LHCN-M2 (cell line): ENCODE measurements around the gene H2AZ1. TPM values are rescaled to one million over a fixed set of nuclear protein-coding genes. Genes with fewer than 3 reads are reported as not detected.
"Not testable (repeated sequence)": the region's sequence is repeated elsewhere in the genome, so short reads cannot be mapped to it uniquely, and the experiment has no call there.

Experiments
- DNase-seq: peaks from one replicate; pipeline ENCODE4 v3.0.0-alpha.2; 2012; ENCODE audit warnings: low read depth
- polyA plus RNA-seq: library from polyadenylated mRNA; unstranded; fragments of >200 nt; gene quantifications from one replicate; pipeline ENCODE4 v1.2.1, GENCODE V29; 2012; ENCODE audit warnings: missing spikeins
- total RNA-seq: library from RNA; depleted of rRNA; stranded (reverse); fragments of >200 nt; gene quantifications from 2 replicates; pipeline ENCODE4 v1.2.3, GENCODE V29; 2014; rRNA removed

Gene H2AZ1
- 946 and 1,104 TPM in 2 replicates for total RNA-seq
- 667 TPM for polyA plus RNA-seq

DNA sequence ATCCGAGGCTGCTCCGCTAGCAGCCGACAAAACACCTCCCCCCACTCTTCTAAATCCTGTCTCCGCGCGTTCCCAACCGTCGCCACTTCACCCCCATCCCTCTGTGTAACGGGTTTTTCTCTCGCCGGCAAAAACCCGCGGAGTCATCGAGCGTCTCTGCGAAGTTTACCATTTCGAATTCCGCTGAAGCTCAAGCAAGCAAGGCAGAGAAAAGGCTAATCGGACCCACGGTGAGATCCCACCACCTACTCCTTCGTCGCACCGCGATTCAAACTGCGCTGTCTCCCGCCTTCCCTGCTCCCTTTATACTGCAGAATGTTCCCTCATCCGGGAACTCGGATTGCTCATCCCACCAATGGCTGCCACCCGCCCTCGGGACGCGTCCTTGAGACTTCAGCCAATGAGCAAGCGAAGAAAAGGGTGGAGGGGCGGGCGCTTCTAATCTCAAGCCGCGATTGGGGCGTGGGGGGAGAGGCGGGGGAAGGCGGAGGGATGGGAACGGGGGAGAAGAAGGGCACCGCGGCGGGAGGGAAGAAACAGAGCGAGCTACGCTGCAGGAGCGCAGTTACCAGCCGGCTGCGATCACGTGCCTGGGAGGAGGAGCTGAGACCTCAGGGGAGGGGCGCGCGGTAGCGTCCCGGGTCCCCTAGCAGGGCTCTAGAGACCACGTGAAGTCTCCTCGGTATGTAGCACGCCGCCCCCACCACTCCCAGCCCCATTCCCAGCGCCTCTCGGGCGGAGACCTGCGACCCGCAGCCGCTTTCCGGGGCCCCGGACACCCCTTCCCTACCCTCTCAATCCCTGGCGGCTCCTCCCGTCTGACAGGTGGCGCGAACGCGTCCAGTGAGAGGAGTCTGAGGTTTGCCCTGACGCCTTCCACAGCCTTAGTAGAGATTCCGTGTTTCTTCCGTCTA is at the start of gene H2AZ1:
Gene H2AZ1, minus strand, starts transcription at position 277 of the 914 bp plus-strand sequence. Its CDS starts 105 bp downstream, at position 172.
- DNase-seq, result peak; percentile 99

GRCh38 chr4:99998062-99998867 is 48.2 kb upstream of the H2AZ1 start:
- DNase-seq, result peak; percentile 53

DNA sequence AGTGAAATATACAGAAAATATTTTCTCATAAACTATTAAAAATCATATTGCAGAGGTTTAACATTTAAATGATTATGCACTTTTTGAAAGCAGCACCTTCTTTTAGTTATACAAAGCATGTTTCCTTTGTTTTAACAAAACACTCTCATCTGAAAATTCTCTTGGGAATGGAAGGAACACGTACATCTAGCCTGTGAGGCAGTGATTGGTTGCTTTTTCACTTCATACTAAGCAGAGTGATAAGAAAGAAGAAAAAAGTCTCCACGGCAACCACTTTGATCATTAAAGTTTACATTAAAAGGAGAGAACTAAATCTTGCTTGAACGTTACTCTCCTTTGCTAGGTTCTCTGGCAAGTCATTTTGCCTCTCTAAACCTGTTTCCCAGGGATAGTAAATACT is 41.7 kb upstream of the H2AZ1 start:
- DNase-seq, result no peak

DNA sequence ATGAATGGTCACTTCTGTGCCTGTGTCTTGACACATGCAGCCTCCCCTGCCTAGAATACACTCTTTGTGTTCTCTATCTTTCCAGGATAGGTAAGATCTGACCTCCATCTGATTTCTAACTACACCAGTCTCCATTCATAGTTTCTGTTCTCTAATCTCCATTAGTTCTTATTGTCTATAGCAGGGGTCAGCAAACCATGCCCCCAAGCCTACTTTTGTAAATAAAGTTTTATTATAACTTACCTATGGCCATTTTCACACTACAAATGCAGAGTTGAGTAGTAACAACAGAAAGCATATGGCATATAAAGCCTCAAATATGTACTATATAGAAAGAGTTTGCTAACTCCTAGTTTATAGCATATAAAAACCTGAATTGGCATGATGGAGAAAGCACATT is 37.6 kb upstream of the H2AZ1 start:
- no peak for DNase-seq

DNA sequence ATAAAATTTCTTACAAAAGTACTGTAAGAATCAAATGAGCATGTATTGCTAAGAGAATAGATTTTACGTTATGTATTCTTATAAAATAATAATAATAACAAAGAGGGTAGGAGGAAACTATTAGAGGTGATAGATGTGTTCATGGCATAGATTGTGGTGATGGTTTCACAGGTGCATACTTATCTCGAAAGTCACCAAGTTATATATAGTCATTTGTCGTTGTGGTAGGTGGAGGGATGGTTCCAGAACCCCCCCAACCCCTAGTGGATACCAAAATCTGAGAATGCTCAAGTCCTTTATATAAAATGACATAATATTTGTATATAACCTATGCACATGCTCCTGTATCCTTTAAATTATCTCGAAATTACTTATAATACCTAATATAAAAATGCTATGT is 36.7 kb upstream of the H2AZ1 start:
- DNase-seq, result no peak

DNA sequence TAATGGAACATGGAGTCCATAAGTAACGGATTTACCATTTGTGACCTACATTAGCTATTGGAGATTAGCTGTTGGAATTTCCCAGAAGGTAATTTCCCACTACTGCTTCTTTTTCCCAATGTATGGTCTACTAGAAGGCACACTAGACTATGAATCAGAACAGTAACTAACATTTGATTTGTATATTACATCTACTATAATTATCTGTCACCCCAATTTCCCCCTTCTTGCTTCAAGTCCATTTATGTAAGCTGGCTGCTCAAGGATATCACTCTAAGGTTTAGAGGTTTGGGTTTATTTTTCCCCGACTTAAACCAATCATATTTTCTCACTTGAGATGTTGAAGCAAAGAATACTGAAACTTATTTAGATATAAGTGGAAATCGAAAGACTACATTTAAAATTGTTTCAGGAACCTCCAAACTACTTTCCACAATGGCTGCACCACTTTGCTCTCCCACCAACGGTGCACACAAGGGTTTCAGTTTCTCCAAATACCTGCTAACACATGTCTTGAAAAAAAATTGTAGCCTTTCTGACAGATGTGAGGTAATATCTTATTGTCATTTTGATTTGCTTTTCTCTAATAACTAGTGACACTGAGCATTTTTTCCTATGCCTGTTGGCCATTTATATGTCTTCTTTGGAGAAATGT is 33.3 kb upstream of the H2AZ1 start:
- no peak for DNase-seq

- no peak for DNase-seq
Observed at GRCh38 chr4:99979872-99980271, 29.8 kb upstream of the H2AZ1 start.

DNA sequence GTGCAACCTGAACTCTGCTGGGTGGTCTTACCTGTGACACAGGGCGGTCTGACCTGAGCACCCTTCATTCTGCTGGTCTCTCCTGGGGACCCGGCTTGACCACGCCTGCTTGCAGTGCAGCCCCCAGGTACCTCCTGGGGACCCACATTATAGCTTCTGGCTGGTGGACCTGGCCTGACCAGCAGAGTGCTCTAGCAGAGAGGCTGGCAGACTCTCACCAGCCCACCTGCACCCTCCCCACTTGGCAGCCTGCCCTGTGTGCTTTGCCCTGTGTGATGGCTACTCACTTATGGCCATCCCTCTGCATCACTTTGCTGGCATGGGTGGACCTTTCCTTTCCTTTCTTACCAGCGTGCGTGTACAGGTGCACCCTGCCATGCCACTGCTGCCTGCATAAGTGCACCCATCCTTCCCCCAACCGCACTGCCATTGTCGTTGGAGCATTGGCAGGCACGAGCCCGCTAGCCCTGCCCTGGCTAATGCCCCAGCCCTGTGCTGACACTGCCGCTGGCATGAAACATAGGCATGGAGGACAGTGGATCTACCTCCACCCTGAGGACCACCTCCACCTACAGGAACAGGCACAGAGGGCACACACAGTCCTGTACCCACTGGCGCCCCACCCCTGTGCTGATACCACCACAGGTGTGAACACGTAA is 21.5 kb upstream of the H2AZ1 start:
- no peak for DNase-seq

- peak; percentile 71 for DNase-seq
Observed at GRCh38 chr4:99968330-99968729, 18.3 kb upstream of the H2AZ1 start.

DNA sequence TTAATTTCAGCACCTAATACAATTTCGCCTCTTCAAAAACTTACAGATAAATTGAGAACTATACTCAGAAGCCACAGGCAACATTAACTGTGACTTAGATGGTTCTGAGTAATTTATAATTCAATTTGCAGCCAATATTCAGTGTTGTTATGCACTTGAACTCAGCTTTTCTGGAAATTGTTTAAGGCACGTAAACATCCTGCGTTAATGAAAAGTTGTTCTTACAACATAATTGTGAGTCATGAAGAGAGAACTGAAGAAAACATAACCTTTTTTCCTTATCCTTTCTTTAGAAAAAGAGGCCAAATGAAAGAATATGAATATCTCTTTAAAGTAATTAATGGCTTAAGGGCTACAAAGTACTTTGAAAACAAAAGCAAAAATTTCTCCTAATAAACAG is 16.6 kb upstream of the H2AZ1 start:
- DNase-seq, result no peak

GRCh38 chr4:99965674-99966350 is 15.7 kb upstream of the H2AZ1 start:
- no peak for DNase-seq

DNA sequence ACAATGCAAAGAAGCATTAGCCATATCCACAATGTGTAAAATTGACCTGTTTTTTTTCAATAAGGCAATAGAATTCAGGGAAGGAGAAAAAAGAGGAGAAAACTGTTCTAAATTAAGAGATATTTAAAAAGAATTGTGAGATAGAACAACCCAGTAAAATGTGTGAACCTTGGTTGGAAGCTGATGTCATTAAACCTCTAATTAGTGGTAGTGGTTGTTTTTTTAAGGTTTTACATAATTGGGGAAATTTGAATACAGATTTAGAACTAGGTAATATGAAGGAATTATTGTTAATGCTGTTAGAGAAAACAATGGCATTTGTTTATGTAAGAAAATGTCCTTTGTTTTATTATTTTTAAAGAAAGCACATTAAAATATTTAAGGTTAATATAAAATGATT is 15.1 kb upstream of the H2AZ1 start:
- no peak for DNase-seq

DNA sequence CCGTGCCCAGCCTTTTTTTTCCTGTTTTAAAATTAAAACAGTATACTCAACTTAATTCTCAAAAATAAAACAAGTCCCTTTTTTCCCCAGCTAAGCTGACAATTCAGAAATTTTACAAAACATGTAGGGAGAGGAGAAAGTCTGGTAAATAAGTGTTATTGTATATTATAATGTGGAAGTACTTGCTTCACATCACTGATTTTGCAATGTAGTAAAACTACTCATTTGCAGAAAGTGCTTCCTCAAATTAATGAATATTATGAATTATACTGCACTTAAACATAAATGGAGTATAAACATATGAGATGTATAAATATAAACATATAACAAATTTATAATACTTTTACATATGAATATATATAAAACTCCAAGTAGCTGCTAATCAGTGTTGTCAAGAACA is 11.6 kb upstream of the H2AZ1 start:
- no peak for DNase-seq

DNA sequence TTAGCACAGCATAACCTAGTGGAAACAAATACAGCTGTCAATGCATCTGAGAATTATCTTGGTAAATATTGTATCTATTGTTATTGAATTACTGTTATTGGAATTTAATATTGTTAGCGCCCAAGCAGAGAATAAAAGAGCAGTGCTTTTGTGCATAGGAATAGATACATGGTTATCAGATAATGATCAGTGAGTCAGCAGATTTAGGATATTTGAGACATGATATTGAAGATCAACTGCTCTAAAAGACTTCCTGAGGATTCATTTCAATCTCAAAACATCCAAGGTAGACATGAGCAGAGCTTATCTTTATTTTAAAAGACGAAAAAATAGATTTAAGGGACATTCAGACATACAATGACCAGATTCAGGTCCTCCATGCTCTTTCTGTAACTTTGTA is 10.6 kb upstream of the H2AZ1 start:
- DNase-seq, result no peak

DNA sequence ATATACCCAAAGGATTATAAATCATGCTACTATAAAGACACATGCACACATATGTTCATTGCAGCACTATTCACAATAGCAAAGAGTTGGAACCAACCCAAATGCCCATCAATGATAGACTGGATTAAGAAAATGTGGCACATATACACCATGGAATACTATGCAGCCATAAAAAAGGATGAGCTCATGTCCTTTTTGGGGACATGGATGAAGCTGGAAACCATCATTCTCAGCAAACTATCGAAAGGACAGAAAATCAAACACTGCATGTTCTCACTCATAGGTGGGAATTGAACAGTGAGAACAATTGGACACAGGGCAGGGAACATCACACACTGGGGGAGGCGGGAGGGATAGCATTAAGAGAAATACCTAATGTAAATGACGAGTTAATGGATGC is 8.1 kb upstream of the H2AZ1 start:
- not testable (repeated sequence) for DNase-seq

- DNase-seq, result no peak
Observed at GRCh38 chr4:99950913-99951254, 809 bp upstream of the H2AZ1 start.

GRCh38 chr4:99949034-99949998 is 759 bp downstream of the H2AZ1 start:
- peak; percentile 94 for DNase-seq

DNA sequence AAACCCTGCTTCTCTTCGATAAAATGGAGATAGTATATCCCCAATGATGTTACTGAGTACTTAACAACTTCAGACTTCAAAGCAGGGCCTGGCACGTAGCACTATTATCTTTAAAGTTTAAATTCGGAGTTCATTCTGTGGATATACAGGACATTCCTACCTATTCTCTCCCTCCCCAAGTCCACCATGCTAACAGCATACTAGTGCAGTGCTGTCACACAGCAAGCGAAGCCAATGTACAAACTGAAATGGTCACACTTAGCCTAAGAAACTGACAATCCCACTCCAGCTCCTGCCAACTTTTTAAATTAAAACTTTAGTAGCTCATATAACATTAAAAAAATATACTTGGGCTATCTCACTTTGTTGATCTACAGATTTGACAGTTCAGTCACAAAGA is 2.5 kb downstream of the H2AZ1 start:
- no peak for DNase-seq

DNA sequence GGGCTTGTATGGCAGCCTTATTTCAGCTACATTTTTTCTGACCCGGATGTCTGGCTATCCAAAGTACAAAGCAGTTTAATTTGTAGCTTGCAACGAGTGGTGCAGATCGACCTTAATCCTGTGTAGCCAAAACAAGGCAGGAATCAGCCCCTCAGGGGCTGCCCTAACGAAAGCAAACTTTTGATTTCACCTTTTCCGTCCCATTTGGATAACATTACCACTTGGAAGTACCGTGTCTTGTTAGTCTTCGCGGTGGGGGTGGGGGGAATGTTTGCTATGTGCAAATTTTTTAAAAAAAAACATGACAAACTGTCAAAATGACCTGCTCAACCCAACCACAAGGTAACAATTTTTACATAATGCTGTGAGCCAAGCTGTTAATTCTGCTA is 2.9 kb downstream of the H2AZ1 start:
- no peak for DNase-seq
